HepG2 (cell line): ENCODE measurements around the gene SYNE1. TPM values are rescaled to one million over a fixed set of nuclear protein-coding genes. Genes with fewer than 3 reads are reported as not detected.

Source experiments
- ATAC-seq: fragments of 200-7000 bp; cut with Tn5 transposase; 3 replicates; pipeline ENCODE4 v1.9.1; 2020; ENCODE audit warnings: mild to moderate bottlenecking, moderate library complexity
- BruUV-seq: library from RNA; stranded (reverse); fragments of 400-500 nt; replicated peaks from 2 replicates; lab custom pipeline; 2021; lab: Mats Ljungman, UMichigan
- CTCF ChIA-PET: fragments of 300-600 bp; formaldehyde crosslinking; extraction: SDS; loops from one replicate; lab custom pipeline; 2021; ENCODE audit warnings: low total read pairs, inconsistent platforms, low intra/inter-chr PET ratio; lab: Yijun Ruan, JAX
- POLR2A ChIA-PET: fragments of 350-600 bp; sonication (Branson Sonifier 250); formaldehyde crosslinking; loops from one replicate; lab custom pipeline; 2020; ENCODE audit warnings: antibody characterized with exemption, inconsistent platforms; lab: Yijun Ruan, JAX
- DNase-seq: peaks from one replicate; pipeline ENCODE4 v3.0.0-alpha.2; 2015; ENCODE audit warnings: low spot score
- FAIRE-seq: peaks from 3 replicates; lab custom pipeline; 2011; peaks lifted over from hg19 to GRCh38; lab: Jason Lieb, UNC
- H2AFZ ChIP-seq: one replicate; pipeline ENCODE4 v1.6.1; 2011; ENCODE audit warnings: low read length, inconsistent platforms
- H3K27ac ChIP-seq: fragments of 300-600 bp; 3 replicates; pipeline ENCODE4 v1.8.0; 2011; ENCODE audit warnings: mixed run types, mild to moderate bottlenecking, mixed read lengths, low read length, inconsistent platforms; ENCODE audit not compliant: insufficient read depth; ENCODE audit errors: extremely low read length
- H3K27me3 ChIP-seq, 2 experiments: fragments of 200-600 bp in 1 of 2; 2 replicates in 1 of 2; 3 replicates in 1 of 2; pipeline versions ENCODE4 v1.6.0 to v1.8.0; 2011; ENCODE audit warnings: low read length in 2 of 2, mild to moderate bottlenecking in 2 of 2, moderate library complexity in 2 of 2, inconsistent platforms in 1 of 2; ENCODE audit not compliant: insufficient read depth in 2 of 2, control insufficient read depth in 1 of 2
- H3K36me3 ChIP-seq, 2 experiments: fragments of 200-600 bp in 1 of 2; replicated peaks in 1 of 2; 2 replicates in 1 of 2; 3 replicates in 1 of 2; pipeline versions ENCODE4 v1.5.1 to v1.8.0; 2011; ENCODE audit warnings: low read length in 2 of 2, inconsistent platforms in 1 of 2; ENCODE audit not compliant: insufficient read depth in 2 of 2, control insufficient read depth in 1 of 2
- H3K4me1 ChIP-seq: 2 replicates; pipeline ENCODE4 v1.5.1; 2012; ENCODE audit warnings: low read length, inconsistent platforms; ENCODE audit not compliant: insufficient read depth
- H3K4me2 ChIP-seq: 2 replicates; pipeline ENCODE4 v1.6.0; 2011; ENCODE audit warnings: low read depth, low read length, inconsistent platforms
- H3K4me3 ChIP-seq, 3 experiments: fragments of 200-600 bp in 1 of 3; sonication (generic), shearing (Covaris generic) in 1 of 3; replicated peaks in 1 of 3; 2 replicates each; pipeline ENCODE4 v1.5.1; 2011 to 2016; ENCODE audit warnings: low read length in 3 of 3, inconsistent platforms in 2 of 3, low read depth in 2 of 3, mild to moderate bottlenecking in 2 of 3, control low read depth in 1 of 3, mixed read lengths in 1 of 3; ENCODE audit not compliant: insufficient read depth in 1 of 3
- H3K79me2 ChIP-seq: one replicate; pipeline ENCODE4 v1.6.1; 2011; ENCODE audit warnings: low read length, inconsistent platforms; ENCODE audit not compliant: insufficient read depth
- H3K9ac ChIP-seq: 2 replicates; pipeline ENCODE4 v1.6.0; 2011; ENCODE audit warnings: mild to moderate bottlenecking, low read depth, low read length, inconsistent platforms; ENCODE audit not compliant: insufficient read depth
- H3K9me3 ChIP-seq: 2 replicates; pipeline ENCODE4 v1.5.1; 2012; ENCODE audit warnings: mild to moderate bottlenecking, low read length
- H4K20me1 ChIP-seq: 2 replicates; pipeline ENCODE4 v1.6.0; 2011; ENCODE audit warnings: inconsistent platforms, mild to moderate bottlenecking, low read length, moderate library complexity; ENCODE audit not compliant: insufficient read depth
- EZH2 ChIP-seq: conservative IDR thresholded peaks from 2 replicates; pipeline ENCODE4 v1.6.1; 2012; ENCODE audit warnings: mild to moderate bottlenecking, low read depth, low read length, moderate library complexity
- ISL2 ChIP-seq: sonication (generic); formaldehyde crosslinking; IDR thresholded peaks from 2 replicates; pipeline ENCODE4 v1.5.0; 2020; ENCODE audit warnings: missing genetic modification reagents
- ZNF563 ChIP-seq: sonication (generic); formaldehyde crosslinking; IDR thresholded peaks from 2 replicates; pipeline ENCODE4 v1.8.0; 2022; ENCODE audit warnings: mild to moderate bottlenecking, moderate library complexity, missing genetic modification reagents
- ZNF7 ChIP-seq: IDR thresholded peaks from 2 replicates; pipeline ENCODE4 v1.6.1; 2016; ENCODE audit warnings: missing biosample characterization, missing genetic modification reagents
- WGBS: methylation state at CpG from one replicate; pipeline ENCODE4 v1.1.6; 2017; ENCODE audit warnings: low lambda C conversion rate; 5-methylcytosine and 5-hydroxymethylcytosine counted together
- in situ Hi-C: cut with HindIII; loops from 2 replicates; pipeline ENCODE4 v1.10.0; 2017; ENCODE audit warnings: low pct_unique_long_range_greater_than_20kb; ENCODE audit not compliant: extremely low pct_ligation_motif_present
- intact Hi-C: fragments of 100-400 bp; cut with micrococcal nuclease; formaldehyde crosslinking; loops from one replicate; pipeline ENCODE4 v1.10.0; 2022; ENCODE audit not compliant: unreplicated experiment
- polyA plus RNA-seq, 8 experiments: library from polyadenylated mRNA; depleted of rRNA in 3 of 8; stranded (reverse) in 7 of 8; unstranded in 1 of 8; fragments of >200 nt; fragmentation: Illumina TruSeq in 4 of 8; extraction: Trizol in 4 of 8; gene quantifications; 2 replicates each; pipeline versions ENCODE4 v1.2.1 to v1.2.3, GENCODE V29; 2011 to 2016; ENCODE audit warnings: low read depth in 4 of 8, missing spikeins in 1 of 8, mixed read lengths in 1 of 8; ENCODE audit not compliant: insufficient read depth in 1 of 8
- total RNA-seq, 5 experiments: library from RNA; depleted of rRNA; stranded (reverse); fragments of >200 nt; fragmentation: Illumina TruSeq; extraction: Trizol; gene quantifications; 2 replicates each; pipeline ENCODE4 v1.2.3, GENCODE V29; 2016; ENCODE audit warnings: low read depth in 1 of 5
- TF ChIP-seq, protein P1 (sequence below): sonication (generic); formaldehyde crosslinking; IDR thresholded peaks from 2 replicates; pipeline ENCODE4 v1.4.0; 2020; ENCODE audit warnings: missing genetic modification reagents, low read depth, mild to moderate bottlenecking, borderline replicate concordance
- TF ChIP-seq, protein P2 (sequence below): sonication (generic); formaldehyde crosslinking; IDR thresholded peaks from 2 replicates; pipeline ENCODE4 v1.4.0; 2020; ENCODE audit warnings: mild to moderate bottlenecking, missing genetic modification reagents
- TF ChIP-seq, protein P3 (sequence below): sonication (generic); formaldehyde crosslinking; IDR thresholded peaks from 2 replicates; pipeline ENCODE4 v1.4.0; 2020; ENCODE audit warnings: missing genetic modification reagents

The SYNE1 gene
- total and polyA plus RNA-seq, 2 of the 13 experiments (the other 11 are each of a cell fraction or from before 2014, with no cell fraction given): 5.5 to 15.9 TPM

DNA sequence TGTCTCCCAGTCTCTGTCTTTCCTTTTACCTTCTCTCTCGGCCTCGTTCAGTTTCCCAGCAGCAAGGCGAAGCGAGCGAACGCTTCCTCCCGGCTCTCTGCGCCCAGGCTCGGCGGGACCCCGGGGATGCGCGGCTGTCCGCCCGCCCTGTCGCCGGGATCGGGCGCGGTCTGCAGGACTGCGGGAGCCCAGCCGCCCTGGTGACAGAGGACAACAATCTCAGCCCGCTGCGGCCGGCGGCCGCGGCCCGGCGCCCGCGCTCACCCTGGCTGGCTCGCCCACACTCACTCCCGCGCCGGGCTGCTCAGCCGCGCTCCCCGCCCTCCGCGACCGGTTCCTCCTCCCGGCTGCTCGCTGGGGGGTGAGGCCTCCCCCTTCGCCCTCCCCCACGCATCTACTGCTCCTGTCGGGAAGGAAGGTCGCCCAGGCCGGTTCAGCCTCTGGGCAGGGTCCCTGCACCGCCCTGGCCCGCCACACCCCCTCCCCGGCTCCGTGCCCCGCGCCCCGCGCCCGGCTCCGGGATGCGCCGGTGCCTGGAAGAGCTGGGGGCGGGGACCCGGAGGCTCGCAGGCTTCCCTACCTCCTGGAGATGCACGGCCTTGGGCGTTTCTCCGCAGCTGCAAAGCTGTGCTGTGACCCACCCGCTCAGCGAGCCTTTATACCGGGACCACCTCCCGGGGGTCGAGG is 410 bp downstream of the SYNE1 start:
- intact Hi-C loops: no loop called here
- WGBS: 15% methylated on average over 23 of the region's 72 CpGs
- Histone ChIP-seq H3K79me2 (no peaks in the 10 kb centered on the region), H3K27ac (no peak overlapping the region), H3K9ac (no peak overlapping the region), H3K36me3 (no peaks in the 10 kb centered on the region), H3K4me1 (no peaks in the 10 kb centered on the region), H3K9me3 (no peaks in the 10 kb centered on the region), H3K4me2 (peak overlapping the region; percentile 39), H3K27me3 (peaks cover 9 to 39% of the 10 kb centered on the region in 2 experiments), H4K20me1 (no peaks in the 10 kb centered on the region), H2AFZ (no peak overlapping the region), H3K4me3 (peak overlapping the region in 1 of 3 experiments; percentile 31; a peak in 1 of 6 replicates)
- POLR2A ChIA-PET: no interaction called here
- FAIRE-seq: no peak
- DNase-seq: no peak
- ATAC-seq: peak; percentile 97
- no TSS peak for BruUV-seq
- TF ChIP-seq EZH2 (0 out of 2 replicates have a peak, but pooled peaks have one; percentile 77), ZNF563 (CRISPR knock-in tag) (0 out of 2 replicates have a peak, but pooled peaks have one; percentile 25), ZNF7 (no peak), ISL2 (CRISPR knock-in tag) (no peak)
- TF ChIP-seq, protein P1, sequence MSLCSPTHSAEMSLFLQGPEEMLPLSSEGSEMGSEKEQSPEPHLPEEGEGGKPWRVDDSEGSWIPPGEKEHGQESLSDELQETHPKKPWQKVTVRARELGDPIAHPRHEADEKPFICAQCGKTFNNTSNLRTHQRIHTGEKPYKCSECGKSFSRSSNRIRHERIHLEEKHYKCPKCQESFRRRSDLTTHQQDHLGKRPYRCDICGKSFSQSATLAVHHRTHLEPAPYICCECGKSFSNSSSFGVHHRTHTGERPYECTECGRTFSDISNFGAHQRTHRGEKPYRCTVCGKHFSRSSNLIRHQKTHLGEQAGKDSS (CRISPR knock-in tag): no peak
- TF ChIP-seq, protein P2, sequence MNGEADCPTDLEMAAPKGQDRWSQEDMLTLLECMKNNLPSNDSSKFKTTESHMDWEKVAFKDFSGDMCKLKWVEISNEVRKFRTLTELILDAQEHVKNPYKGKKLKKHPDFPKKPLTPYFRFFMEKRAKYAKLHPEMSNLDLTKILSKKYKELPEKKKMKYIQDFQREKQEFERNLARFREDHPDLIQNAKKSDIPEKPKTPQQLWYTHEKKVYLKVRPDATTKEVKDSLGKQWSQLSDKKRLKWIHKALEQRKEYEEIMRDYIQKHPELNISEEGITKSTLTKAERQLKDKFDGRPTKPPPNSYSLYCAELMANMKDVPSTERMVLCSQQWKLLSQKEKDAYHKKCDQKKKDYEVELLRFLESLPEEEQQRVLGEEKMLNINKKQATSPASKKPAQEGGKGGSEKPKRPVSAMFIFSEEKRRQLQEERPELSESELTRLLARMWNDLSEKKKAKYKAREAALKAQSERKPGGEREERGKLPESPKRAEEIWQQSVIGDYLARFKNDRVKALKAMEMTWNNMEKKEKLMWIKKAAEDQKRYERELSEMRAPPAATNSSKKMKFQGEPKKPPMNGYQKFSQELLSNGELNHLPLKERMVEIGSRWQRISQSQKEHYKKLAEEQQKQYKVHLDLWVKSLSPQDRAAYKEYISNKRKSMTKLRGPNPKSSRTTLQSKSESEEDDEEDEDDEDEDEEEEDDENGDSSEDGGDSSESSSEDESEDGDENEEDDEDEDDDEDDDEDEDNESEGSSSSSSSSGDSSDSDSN (CRISPR knock-in tag): peak; percentile 45; the same call in 1 of the 2 replicates
- TF ChIP-seq, protein P3, sequence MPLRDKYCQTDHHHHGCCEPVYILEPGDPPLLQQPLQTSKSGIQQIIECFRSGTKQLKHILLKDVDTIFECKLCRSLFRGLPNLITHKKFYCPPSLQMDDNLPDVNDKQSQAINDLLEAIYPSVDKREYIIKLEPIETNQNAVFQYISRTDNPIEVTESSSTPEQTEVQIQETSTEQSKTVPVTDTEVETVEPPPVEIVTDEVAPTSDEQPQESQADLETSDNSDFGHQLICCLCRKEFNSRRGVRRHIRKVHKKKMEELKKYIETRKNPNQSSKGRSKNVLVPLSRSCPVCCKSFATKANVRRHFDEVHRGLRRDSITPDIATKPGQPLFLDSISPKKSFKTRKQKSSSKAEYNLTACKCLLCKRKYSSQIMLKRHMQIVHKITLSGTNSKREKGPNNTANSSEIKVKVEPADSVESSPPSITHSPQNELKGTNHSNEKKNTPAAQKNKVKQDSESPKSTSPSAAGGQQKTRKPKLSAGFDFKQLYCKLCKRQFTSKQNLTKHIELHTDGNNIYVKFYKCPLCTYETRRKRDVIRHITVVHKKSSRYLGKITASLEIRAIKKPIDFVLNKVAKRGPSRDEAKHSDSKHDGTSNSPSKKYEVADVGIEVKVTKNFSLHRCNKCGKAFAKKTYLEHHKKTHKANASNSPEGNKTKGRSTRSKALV (CRISPR knock-in tag): no peak
- TF ChIP-seq, all 625 proteins: peak for 3
- in situ Hi-C loops: no loop called here
- CTCF ChIA-PET: no interaction called here
